Activated T-cell treated with anti-CD3 and anti-CD28 coated beads, Interleukin-2, amount 50 U/mL, for 72 hours (primary cell): ENCODE measurements around the gene RAPGEF5. TPM values are rescaled to one million over a fixed set of nuclear protein-coding genes. Genes with fewer than 3 reads are reported as not detected.

Experiments used
- ATAC-seq, 2 donors: fragments of 150-1000 bp; cut with Tn5 transposase; replicated peaks in 1 of 2; 2 replicates each; pipeline ENCODE4 v1.10.0; 2021; ENCODE audit warnings: moderate library complexity in 2 of 2, mild to moderate bottlenecking in 1 of 2
- DNase-seq, 2 donors: peaks; one replicate each; pipeline ENCODE4 v3.0.0; 2021 to 2022; ENCODE audit warnings: mixed read lengths in 1 of 2
- H3K27ac Mint-ChIP-seq: one replicate; pipeline ENCODE4 v1.8.0; 2022; ENCODE audit warnings: mild to moderate bottlenecking, moderate library complexity, mixed read lengths
- H3K27me3 Mint-ChIP-seq: one replicate; pipeline ENCODE4 v1.8.0; 2022; ENCODE audit warnings: low read depth, mixed read lengths
- H3K36me3 Mint-ChIP-seq, 2 donors: one replicate each; pipeline ENCODE4 v1.8.0; 2022; ENCODE audit warnings: mixed read lengths in 2 of 2, mild to moderate bottlenecking in 1 of 2; ENCODE audit not compliant: insufficient read depth in 2 of 2
- H3K4me1 Mint-ChIP-seq: one replicate; pipeline ENCODE4 v1.8.0; 2022; ENCODE audit warnings: low read depth, mixed read lengths
- H3K4me3 Mint-ChIP-seq, 2 donors: one replicate each; pipeline ENCODE4 v1.8.0; 2022; ENCODE audit warnings: mild to moderate bottlenecking in 2 of 2, mixed read lengths in 2 of 2, moderate library complexity in 2 of 2
- H3K9me3 Mint-ChIP-seq, 2 donors: one replicate each; pipeline ENCODE4 v1.8.0; 2022; ENCODE audit warnings: mixed read lengths in 2 of 2
- total RNA-seq, 2 donors: library from RNA; stranded (reverse); gene quantifications; one replicate each; pipeline ENCODE4 v1.2.3, GENCODE V29; 2022

Gene RAPGEF5
- total RNA-seq, 2 donors from 2014 or later, result 0.46 to 0.72 TPM

DNA sequence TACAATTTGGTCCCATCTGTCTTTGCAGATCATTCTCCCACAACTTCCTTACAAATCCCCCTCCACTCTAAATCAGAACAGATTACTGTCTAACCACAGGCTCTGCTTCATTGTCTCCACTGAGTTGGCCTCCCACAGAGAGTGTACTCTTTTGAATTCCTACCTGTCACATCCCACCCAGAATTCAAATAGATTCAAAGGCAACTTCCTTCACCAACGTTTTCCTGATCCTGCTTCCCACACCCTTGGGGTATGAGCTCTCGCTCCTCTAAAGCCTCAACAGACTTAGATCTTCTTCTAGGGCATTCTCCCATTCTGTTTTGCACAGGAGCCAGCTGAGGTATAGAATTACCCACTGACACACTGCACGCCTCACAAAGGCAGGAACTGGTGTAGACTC lies 213.5 kb downstream of the RAPGEF5 start:
- H3K4me1 Mint-ChIP-seq, result no peaks in the 10 kb centered on the region

DNA sequence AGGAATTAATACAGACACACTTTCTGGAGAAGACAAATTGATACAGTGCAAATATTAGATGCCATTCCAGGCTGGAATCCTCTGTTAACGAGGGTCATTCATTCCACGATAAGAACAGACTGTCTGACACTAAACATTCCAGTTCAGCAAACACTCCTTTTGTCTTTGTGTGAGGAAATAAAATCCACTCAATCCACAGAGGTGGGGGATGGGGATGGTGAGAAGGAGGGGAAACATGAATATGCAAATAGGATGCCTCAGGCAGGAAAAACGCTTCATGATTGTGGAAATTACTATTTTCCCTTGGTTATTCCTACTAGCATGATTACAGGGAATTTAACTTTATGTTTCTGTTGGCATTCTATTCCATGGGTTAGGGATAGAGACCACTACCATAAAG lies 214.4 kb downstream of the RAPGEF5 start:
- no peak for ATAC-seq
- Mint-ChIP-seq H3K4me1 (no peaks in the 10 kb centered on the region), H3K27me3 (peaks cover 13% of the 10 kb centered on the region)

More for the DNA sequence above, 213.5 kb downstream of the RAPGEF5 start:
- Mint-ChIP-seq H3K4me3 (no peak overlapping the region), H3K36me3 (no peaks in the 10 kb centered on the region), H3K9me3 (no peaks in the 10 kb centered on the region), H3K27ac (no peak overlapping the region), H3K27me3 (peaks cover 13% of the 10 kb centered on the region)
- no peak for ATAC-seq
- no peak for DNase-seq

DNA sequence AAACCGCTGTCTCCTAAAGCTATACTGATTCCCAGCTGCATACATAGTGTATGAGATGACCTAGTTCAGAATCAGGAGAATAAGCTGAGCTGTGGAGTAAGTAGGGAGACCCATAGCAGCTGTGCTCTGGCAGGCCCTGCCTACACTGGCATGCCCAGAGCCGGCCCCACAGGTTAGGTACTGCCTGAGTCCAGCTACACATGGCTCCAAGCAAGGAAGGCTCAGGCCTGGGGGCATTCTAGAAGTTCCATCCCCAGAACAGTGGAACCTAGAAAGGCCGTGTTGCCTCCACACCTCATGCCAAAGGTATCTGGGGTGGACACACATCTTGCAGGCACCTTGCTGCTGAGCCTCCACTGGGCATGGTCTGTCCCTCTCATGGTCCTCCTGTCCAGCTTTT lies 215.6 kb downstream of the RAPGEF5 start:
- Mint-ChIP-seq H3K9me3 (no peaks in the 10 kb centered on the region), H3K4me1 (no peaks in the 10 kb centered on the region), H3K27ac (no peak overlapping the region), H3K36me3 (no peaks in the 10 kb centered on the region), H3K27me3 (peaks cover 13% of the 10 kb centered on the region), H3K4me3 (no peak overlapping the region)
- DNase-seq (no peak), ATAC-seq (no peak)

More for the DNA sequence above, 214.4 kb downstream of the RAPGEF5 start:
- H3K36me3 Mint-ChIP-seq, result no peaks in the 10 kb centered on the region
- no peak for DNase-seq
- no peak overlapping the region for H3K27ac Mint-ChIP-seq
- no peaks in the 10 kb centered on the region for H3K9me3 Mint-ChIP-seq
- no peak overlapping the region for H3K4me3 Mint-ChIP-seq

DNA sequence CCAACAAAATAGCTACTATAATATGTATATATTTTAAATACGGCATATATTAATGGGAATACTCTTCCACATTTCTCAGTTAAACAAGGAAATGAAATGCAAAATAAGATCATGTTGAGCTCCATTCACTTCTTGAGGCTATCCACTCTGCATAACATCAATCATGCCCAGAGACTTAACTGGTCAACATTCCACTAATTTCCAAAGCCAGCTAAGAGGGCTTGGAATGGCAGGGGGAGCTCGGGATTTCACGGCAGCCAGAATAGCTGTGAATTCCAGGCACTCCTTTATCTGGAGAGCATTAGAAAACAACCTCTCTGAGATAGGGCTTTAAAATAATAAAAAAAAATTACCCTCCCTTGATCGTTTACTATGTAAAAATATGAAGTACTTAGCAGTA lies 216.4 kb downstream of the RAPGEF5 start:
- H3K4me1 Mint-ChIP-seq, result no peaks in the 10 kb centered on the region
- H3K9me3 Mint-ChIP-seq, result no peaks in the 10 kb centered on the region
- no peak overlapping the region for H3K4me3 Mint-ChIP-seq
- no peak for DNase-seq
- H3K36me3 Mint-ChIP-seq, result no peaks in the 10 kb centered on the region
- H3K27me3 Mint-ChIP-seq, result peaks cover 13% of the 10 kb centered on the region
- H3K27ac Mint-ChIP-seq, result no peak overlapping the region
- ATAC-seq, result no peak

DNA sequence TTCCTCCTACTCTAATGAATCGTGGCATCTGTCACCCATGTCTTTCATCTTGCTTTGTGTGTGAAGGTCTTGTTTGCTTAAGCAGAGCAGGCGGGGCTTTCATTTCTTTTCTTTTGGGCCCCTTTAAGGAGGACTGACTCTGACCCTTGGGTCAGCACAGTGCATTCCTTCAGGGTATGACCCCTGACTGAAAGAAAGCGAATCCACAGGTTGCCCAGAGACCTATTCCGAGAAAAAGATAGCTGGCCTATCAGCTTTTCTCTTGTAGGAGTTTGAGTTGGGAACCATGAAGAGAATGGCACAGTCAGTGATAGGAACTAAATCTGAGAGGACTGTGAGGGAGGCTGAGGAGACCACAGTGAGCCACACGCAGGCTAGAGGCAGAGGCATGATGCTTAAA lies 218.1 kb downstream of the RAPGEF5 start:
- Mint-ChIP-seq H3K27ac (no peak overlapping the region), H3K27me3 (peaks cover 19% of the 10 kb centered on the region), H3K9me3 (no peaks in the 10 kb centered on the region), H3K4me1 (no peaks in the 10 kb centered on the region), H3K4me3 (no peak overlapping the region), H3K36me3 (no peaks in the 10 kb centered on the region)
- DNase-seq (no peak), ATAC-seq (no peak)

DNA sequence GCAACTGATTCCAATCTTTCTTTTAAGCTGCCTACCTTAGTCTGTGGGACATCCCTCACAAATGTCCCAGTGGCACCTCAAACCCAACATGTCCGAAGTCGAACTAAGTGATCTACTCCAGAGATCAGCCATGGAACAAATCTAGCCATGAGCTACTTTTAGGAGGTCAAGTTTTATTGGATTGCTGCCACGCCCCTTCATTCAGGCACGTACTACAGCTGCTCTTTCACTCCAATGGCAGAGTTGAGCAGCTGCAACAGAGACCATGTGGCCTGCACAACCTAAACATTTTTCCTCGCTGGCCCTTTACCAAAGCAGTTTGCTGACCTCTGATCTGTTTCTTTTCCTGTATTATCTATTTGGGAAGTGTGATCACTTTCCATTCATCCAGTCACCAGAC lies 218.8 kb downstream of the RAPGEF5 start:
- H3K27ac Mint-ChIP-seq, result no peak overlapping the region
- no peaks in the 10 kb centered on the region for H3K4me1 Mint-ChIP-seq
- no peak overlapping the region for H3K4me3 Mint-ChIP-seq
- no peaks in the 10 kb centered on the region for H3K9me3 Mint-ChIP-seq
- peaks cover 19% of the 10 kb centered on the region for H3K27me3 Mint-ChIP-seq
- no peaks in the 10 kb centered on the region for H3K36me3 Mint-ChIP-seq
- ATAC-seq (no peak), DNase-seq (no peak)

DNA sequence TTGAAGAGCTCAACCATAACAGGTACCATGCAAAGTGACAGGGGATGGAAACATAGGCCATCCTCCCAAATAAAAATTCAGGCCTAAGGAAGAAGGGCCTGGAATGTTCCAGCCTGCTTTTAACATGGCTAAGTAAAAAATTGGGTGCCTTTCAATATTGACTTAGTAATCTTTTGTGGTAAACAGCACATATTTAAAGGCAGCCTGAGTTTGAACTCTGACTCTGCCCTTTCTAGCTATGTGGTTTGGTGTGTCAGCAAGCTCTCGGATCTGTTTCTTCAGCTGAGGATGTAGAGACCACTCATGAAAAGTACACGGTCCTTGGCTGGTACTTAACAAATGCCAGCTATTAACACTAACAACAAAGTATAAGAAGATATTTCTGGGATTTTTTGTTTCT lies 219.5 kb downstream of the RAPGEF5 start:
- Mint-ChIP-seq H3K4me1 (no peaks in the 10 kb centered on the region), H3K4me3 (no peak overlapping the region), H3K36me3 (no peaks in the 10 kb centered on the region), H3K9me3 (no peaks in the 10 kb centered on the region), H3K27me3 (peaks cover 22% of the 10 kb centered on the region), H3K27ac (no peak overlapping the region)
- no peak for ATAC-seq
- no peak for DNase-seq

DNA sequence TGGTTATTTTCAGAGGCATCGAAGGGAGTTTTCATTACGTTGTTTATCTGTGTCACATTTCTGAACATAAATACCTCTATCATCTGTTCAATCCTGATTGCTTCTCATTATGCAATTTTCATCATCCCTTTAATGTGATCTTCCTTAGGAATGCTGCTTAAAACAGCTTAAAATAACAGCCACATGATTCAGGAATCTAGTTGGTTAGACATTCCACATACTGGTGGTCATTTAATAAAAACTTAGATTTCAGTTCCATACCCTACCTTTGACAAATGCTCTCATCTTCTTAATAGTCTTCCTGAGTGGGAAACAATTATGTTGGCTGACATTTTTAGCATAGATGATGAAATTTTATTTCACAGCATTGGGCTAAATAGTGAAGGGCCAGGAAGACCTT lies 219.9 kb downstream of the RAPGEF5 start:
- Mint-ChIP-seq H3K36me3 (no peaks in the 10 kb centered on the region), H3K27me3 (peaks cover 22% of the 10 kb centered on the region), H3K4me3 (no peak overlapping the region), H3K27ac (no peak overlapping the region), H3K4me1 (no peaks in the 10 kb centered on the region), H3K9me3 (no peaks in the 10 kb centered on the region)
- no peak for DNase-seq
- ATAC-seq, result no peak

DNA sequence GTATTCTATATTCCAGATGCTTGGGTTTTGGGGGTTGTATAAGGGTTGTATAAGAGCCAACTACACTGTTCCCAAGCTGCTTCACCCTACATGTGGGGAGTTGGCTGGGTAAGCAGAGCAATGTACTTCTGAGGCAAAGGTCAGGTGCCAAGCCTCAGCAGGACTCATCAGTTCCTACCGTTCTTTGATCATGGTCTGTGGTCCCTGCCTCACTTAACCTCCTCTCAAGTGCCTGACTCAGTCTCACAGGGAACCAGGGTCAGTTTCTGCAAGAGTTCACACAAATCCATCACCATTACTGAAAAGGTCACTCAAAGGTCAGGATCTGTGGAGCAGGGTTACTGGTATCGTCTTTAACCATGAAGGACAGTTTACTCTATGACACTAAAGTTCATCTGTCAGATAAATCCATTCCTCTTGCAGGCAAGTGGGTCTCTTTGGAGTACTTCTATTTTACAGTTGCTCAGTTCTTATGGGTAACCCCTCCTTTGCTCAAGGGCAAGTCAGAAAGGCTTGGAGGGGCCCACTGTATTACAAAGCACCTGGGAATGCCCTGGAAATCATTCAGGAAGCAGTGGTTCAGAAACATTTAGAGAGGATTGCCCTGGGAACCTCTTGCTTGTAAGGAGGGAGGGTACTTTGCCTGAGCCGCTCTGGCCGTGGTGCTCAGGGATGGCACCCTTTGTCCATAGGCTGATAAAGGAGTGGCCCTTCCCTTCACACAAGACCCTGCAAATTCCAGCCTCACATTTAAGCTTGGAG lies 227.0 kb downstream of the RAPGEF5 start:
- Mint-ChIP-seq H3K4me1 (no peaks in the 10 kb centered on the region), H3K27ac (no peak overlapping the region), H3K27me3 (peaks cover 35% of the 10 kb centered on the region), H3K36me3 (no peaks in the 10 kb centered on the region), H3K4me3 (no peak overlapping the region), H3K9me3 (no peaks in the 10 kb centered on the region)
- DNase-seq, result no peak
- ATAC-seq, result no peak

DNA sequence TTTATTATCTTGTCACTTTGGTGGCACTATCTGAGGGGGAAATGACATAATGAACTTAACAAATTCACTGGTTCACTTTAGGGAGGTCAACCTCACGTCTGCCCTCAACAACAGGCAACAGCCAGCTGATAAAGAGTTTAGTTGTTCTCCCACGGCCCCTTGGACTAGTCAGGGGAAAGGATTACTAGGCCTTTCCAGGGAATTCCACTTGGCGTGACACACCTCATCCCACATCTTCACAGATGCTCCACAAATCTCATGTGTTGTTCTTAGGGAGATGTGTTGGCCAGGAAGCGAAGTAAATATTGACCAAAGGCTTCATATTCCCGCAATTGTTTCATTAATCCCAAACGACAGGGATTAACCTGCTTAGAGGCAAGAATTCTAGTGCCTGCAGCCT lies 227.8 kb downstream of the RAPGEF5 start:
- no peaks in the 10 kb centered on the region for H3K9me3 Mint-ChIP-seq
- DNase-seq (no peak), ATAC-seq (no peak)
- H3K27me3 Mint-ChIP-seq, result peaks cover 32% of the 10 kb centered on the region
- H3K4me1 Mint-ChIP-seq, result no peaks in the 10 kb centered on the region
- no peaks in the 10 kb centered on the region for H3K36me3 Mint-ChIP-seq
- H3K4me3 Mint-ChIP-seq, result no peak overlapping the region
- H3K27ac Mint-ChIP-seq, result no peak overlapping the region

DNA sequence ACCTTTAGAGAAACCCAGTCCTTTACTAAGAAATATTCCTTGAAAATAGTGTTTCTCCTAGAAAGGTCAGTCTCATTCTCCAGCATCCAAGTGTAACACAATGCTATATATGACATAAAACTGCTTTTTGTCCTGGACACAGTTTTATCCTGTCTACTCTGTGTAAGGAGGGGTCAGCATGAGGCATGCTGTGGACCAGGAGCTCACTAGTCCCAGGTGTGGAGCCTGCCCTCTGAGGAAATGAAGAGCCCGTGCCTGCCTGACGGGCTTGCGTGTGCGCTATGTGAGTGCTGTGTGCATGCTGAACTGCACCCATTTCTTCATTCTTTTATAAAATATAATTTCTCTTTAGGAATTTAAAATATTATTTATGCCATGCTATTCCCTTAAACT lies 228.4 kb downstream of the RAPGEF5 start:
- Mint-ChIP-seq H3K27ac (no peak overlapping the region), H3K4me1 (no peaks in the 10 kb centered on the region), H3K36me3 (no peaks in the 10 kb centered on the region), H3K27me3 (peaks cover 29% of the 10 kb centered on the region), H3K9me3 (no peaks in the 10 kb centered on the region), H3K4me3 (no peak overlapping the region)
- ATAC-seq, result no peak
- no peak for DNase-seq

DNA sequence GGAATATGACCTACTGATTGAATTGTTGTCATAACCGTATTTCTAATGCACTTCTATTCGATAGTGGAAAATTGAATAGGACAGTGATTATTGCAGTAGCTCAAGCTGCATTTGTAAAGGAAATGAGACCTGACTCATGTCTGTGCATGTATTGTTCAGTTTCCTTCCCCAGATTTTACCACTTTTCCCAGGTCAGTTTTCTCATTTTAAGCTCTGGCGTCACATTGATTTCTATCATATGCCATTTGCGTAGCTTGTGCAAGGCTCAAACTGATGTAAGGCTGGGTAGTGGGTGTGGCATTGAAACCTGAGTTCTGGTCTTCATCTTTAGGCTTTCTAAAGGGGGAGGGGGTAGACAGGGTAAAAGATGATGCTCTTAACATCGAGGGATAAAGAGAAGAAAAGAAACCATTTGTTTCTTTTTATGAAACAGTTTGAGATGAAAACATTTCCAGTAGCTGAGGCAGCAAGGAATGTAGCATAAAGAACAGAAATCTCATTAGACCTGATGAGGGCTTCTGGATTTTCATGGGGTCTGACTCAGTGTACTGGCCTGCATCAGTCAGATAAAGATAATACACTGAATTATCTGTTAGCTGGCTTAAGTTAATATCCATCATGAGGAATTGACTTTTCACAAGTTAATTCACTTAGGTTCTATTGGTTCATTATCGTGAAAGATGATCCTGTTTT lies 229.0 kb downstream of the RAPGEF5 start:
- no peaks in the 10 kb centered on the region for H3K4me1 Mint-ChIP-seq
- no peak for DNase-seq
- ATAC-seq, result no peak
- H3K27ac Mint-ChIP-seq, result no peak overlapping the region
- H3K36me3 Mint-ChIP-seq, result no peaks in the 10 kb centered on the region
- H3K4me3 Mint-ChIP-seq, result no peak overlapping the region
- H3K27me3 Mint-ChIP-seq, result peaks cover 23% of the 10 kb centered on the region
- H3K9me3 Mint-ChIP-seq, result no peaks in the 10 kb centered on the region

DNA sequence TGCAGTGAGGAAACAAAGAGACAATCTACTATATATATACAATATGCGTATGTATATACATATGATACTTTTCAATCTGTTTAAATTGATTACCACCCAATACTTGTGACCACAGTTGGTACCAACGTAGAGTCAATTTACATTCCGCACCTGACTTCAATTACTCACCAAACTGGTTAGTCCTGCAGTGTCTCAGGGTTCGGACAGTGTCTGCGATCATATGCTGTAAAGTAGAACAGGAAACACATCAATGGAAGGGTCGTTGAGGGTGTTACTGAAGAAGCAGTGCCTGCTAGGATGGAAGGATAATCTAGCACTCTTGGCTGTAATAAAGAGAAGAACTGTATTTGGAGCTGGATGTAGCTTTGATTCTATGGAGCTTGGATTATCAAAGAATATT lies 231.5 kb downstream of the RAPGEF5 start:
- Mint-ChIP-seq H3K27ac (no peak overlapping the region), H3K4me3 (no peak overlapping the region), H3K27me3 (peaks cover 15% of the 10 kb centered on the region), H3K4me1 (peaks cover 9% of the 10 kb centered on the region), H3K9me3 (no peaks in the 10 kb centered on the region), H3K36me3 (no peaks in the 10 kb centered on the region)
- ATAC-seq, result no peak
- DNase-seq, result no peak

DNA sequence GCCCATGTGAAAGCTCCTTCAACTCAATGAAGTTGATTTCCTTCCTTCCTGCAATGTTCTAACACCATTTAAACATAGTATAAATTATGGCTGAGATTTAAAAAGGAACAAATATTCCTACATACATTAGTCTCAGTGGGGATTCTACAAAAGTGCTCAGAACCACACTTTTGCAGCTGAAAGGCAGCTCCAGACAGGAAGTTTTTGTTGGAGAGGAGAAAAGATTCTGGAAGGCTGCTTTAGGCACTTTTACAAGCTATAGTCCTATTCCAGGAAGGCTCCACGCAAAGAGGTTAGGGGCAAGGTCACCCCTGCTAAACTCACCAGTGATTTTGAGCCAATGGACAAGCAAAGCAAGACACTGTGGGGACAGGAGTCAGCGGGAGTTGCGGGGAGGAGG lies 232.0 kb downstream of the RAPGEF5 start:
- no peaks in the 10 kb centered on the region for H3K36me3 Mint-ChIP-seq
- H3K4me3 Mint-ChIP-seq, result no peak overlapping the region
- ATAC-seq, result no peak
- peaks cover 9% of the 10 kb centered on the region for H3K4me1 Mint-ChIP-seq
- H3K9me3 Mint-ChIP-seq, result no peaks in the 10 kb centered on the region
- DNase-seq, result no peak
- H3K27me3 Mint-ChIP-seq, result peaks cover 13% of the 10 kb centered on the region
- no peak overlapping the region for H3K27ac Mint-ChIP-seq
